Measurements from ENCODE around the gene DRP2. TPM values are rescaled to one million over a fixed set of nuclear protein-coding genes. Genes with fewer than 3 reads are reported as not detected.
A peak's percentile ranks its signal among the peaks of the same experiment; 100 is the strongest.

The DRP2 gene
- total and polyA plus RNA-seq, 2 of the 4 experiments (the other 2 are of a cell fraction) = 7.0 to 7.9 TPM

- ChIA-PET POLR2A (ENCODE audit: unreplicated experiment) (no interaction called here), CTCF (no interaction called here)
- H3K27me3 ChIP-seq (ENCODE audit: control insufficient read depth, insufficient read depth, low read length) = peaks cover 8% of the 10 kb centered on the region
- dilution Hi-C loops (cut with HindIII; ENCODE audit: low sequenced_read_pairs, unreplicated experiment) (no loop called here), in situ Hi-C loops (cut with MboI; ENCODE audit: low sequenced_read_pairs) (no loop called here), intact Hi-C loops (cut with micrococcal nuclease) (no loop called here)
- no peak overlapping the region for H2BK5ac ChIP-seq (ENCODE audit: low read depth, low read length, poor library complexity, severe bottlenecking)
- BruUV-seq (replicated peaks) = no TSS peak
- H3K56ac ChIP-seq (ENCODE audit: extremely low read depth, insufficient read depth, low read length) = no peak overlapping the region
- H3K79me1 ChIP-seq (ENCODE audit: low read depth in 1 of 2, low read length in 2 of 2) = no peaks in the 10 kb centered on the region
- no peak for TF ChIP-seq POLR2A (IDR thresholded peaks at IDR 0.05; ENCODE audit: low read depth, low read length)
- TF ChIP-seq BHLHE40 (IDR thresholded peaks at IDR 0.05; ENCODE audit: low read depth, low read length) = no peak
- no peak for TF ChIP-seq MXI1 (IDR thresholded peaks at IDR 0.05; ENCODE audit: borderline replicate concordance, low read depth, low read length)
- TF ChIP-seq FOS (IDR thresholded peaks at IDR 0.05; ENCODE audit: low read depth, low read length) = no peak
- TF ChIP-seq CTCF (conservative IDR thresholded peaks at IDR 0.05; ENCODE audit: low read depth, low read length) = no peak
- no peak for TF ChIP-seq RAD21 (IDR thresholded peaks at IDR 0.05; ENCODE audit: low read length)
- TF ChIP-seq, protein P1, sequence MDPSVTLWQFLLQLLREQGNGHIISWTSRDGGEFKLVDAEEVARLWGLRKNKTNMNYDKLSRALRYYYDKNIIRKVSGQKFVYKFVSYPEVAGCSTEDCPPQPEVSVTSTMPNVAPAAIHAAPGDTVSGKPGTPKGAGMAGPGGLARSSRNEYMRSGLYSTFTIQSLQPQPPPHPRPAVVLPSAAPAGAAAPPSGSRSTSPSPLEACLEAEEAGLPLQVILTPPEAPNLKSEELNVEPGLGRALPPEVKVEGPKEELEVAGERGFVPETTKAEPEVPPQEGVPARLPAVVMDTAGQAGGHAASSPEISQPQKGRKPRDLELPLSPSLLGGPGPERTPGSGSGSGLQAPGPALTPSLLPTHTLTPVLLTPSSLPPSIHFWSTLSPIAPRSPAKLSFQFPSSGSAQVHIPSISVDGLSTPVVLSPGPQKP (IDR thresholded peaks at IDR 0.05; ENCODE audit: borderline replicate concordance, low read depth, low read length) = no peak
- TF ChIP-seq MAFK (IDR thresholded peaks at IDR 0.05; ENCODE audit: low read depth, low read length) = no peak
- TF ChIP-seq SMC3 (IDR thresholded peaks at IDR 0.05; ENCODE audit: low read depth, low read length) = no peak
- TF ChIP-seq RFX5 (IDR thresholded peaks at IDR 0.05; ENCODE audit: low read depth, low read length) = no peak
- TF ChIP-seq CEBPB (IDR thresholded peaks at IDR 0.05; ENCODE audit: low read depth, low read length) = no peak
- TF ChIP-seq RCOR1 (IDR thresholded peaks at IDR 0.05; ENCODE audit: insufficient replicate concordance, low read length) = no peak
- no peak for TF ChIP-seq CHD1 (IDR thresholded peaks at IDR 0.05; ENCODE audit: low read depth, low read length)
- no peak for TF ChIP-seq USF2 (IDR thresholded peaks at IDR 0.05; ENCODE audit: low read depth, low read length)
- TF ChIP-seq MAZ (IDR thresholded peaks at IDR 0.05; ENCODE audit: borderline replicate concordance, low read depth, low read length) = no peak
- TF ChIP-seq NFE2L2 (IDR thresholded peaks at IDR 0.05; ENCODE audit: low read depth, low read length) = no peak
- no peaks in the 10 kb centered on the region for H3K9me3 ChIP-seq (ENCODE audit: control insufficient read depth, insufficient read depth, low read length)
- H3K4me3 ChIP-seq (ENCODE audit: insufficient read depth, low read depth, low read length) = no peak overlapping the region
- no peak overlapping the region for H3K4ac ChIP-seq (ENCODE audit: low read depth, low read length)
- 73% methylated on average over 8 of the region's 9 CpGs; no CpG with 5 or more reads in 1 of the 2 experiments for WGBS, 2 experiments (ENCODE audit: extremely low coverage in 2 of 2, insufficient read length in 1 of 2)
- H2BK20ac ChIP-seq (ENCODE audit: low read depth, low read length) = no peak overlapping the region
- H2BK120ac ChIP-seq (ENCODE audit: low read depth, low read length) = no peak overlapping the region
- no peak overlapping the region for H2AFZ ChIP-seq (replicated peaks; ENCODE audit: low read length, poor library complexity)
- H3K4me2 ChIP-seq (ENCODE audit: low read depth, low read length) = no peak overlapping the region
- H2AK5ac ChIP-seq (ENCODE audit: low read depth, low read length) = no peak overlapping the region
- no peak overlapping the region for H2BK15ac ChIP-seq (ENCODE audit: low read depth, low read length)
- no peak for ATAC-seq (ENCODE audit: low read depth)
- no peak overlapping the region for H4K5ac ChIP-seq (ENCODE audit: low read depth, low read length)
- H2AK9ac ChIP-seq (replicated peaks; ENCODE audit: low read depth, low read length, poor library complexity) = peak overlapping the region; percentile 45
- H4K20me1 ChIP-seq (ENCODE audit: insufficient read depth, low read length) = no peaks in the 10 kb centered on the region
- H3K27ac ChIP-seq (ENCODE audit: insufficient read depth, low read length) = no peak overlapping the region
- H4K91ac ChIP-seq (ENCODE audit: insufficient read depth, low read depth, low read length) = no peak overlapping the region
- no peak overlapping the region for H3K18ac ChIP-seq (ENCODE audit: low read depth, low read length)
- peaks cover 2% of the 10 kb centered on the region for H3K36me3 ChIP-seq (ENCODE audit: control insufficient read depth, insufficient read depth, low read length)
- no peak overlapping the region for H3K23ac ChIP-seq (ENCODE audit: low read depth, low read length)
- DNase-seq = no peak
- no peaks in the 10 kb centered on the region; the same call in 1 of the 2 replicates for H3K9me1 ChIP-seq (ENCODE audit: insufficient read depth, low read length)
- no peak overlapping the region for H4K8ac ChIP-seq (ENCODE audit: low read depth in 2 of 2, low read length in 2 of 2)
- no peak overlapping the region for H3K14ac ChIP-seq (replicated peaks; ENCODE audit: low read depth, low read length)
- H3K9ac ChIP-seq (ENCODE audit: low read depth, low read length) = no peak overlapping the region
- H3K4me1 ChIP-seq (ENCODE audit: control insufficient read depth, insufficient read depth, low read length) = no peaks in the 10 kb centered on the region
Measured at GRCh38 chrX:101241531-101241930, 21.9 kb downstream of the DRP2 start.

Measured in IMR-90 (cell line).